ENCODE results near the gene FOXJ3. TPM values are rescaled to one million over a fixed set of nuclear protein-coding genes. Genes with fewer than 3 reads are reported as not detected.

The FOXJ3 gene
- polyA plus RNA-seq, 1 of the 3 experiments (the other 2 are of a cell fraction): 16.0 TPM

GRCh38 chr1:42295816-42296215, 39.2 kb downstream of the FOXJ3 start:
- WGBS (ENCODE audit: low lambda C conversion rate): 95% methylated on average over 5 of the region's 5 CpGs
- no peaks in the 10 kb centered on the region for H3K9me3 ChIP-seq
- H3K9ac ChIP-seq: no peak overlapping the region
- H3K27ac ChIP-seq (ENCODE audit: low read depth in 2 of 2, low read length in 1 of 2): no peak overlapping the region
- DNase-seq: no peak
- CTCF ChIA-PET: no interaction called here
- no peak overlapping the region for H2AFZ ChIP-seq (ENCODE audit: low read depth)
- peaks cover 11% of the 10 kb centered on the region; the same call in 1 of the 2 replicates for H4K20me1 ChIP-seq (ENCODE audit: insufficient read depth)
- H3K27me3 ChIP-seq (ENCODE audit: insufficient read depth): no peaks in the 10 kb centered on the region
- H3F3A ChIP-seq (replicated peaks; ENCODE audit: insufficient read depth): no peaks in the 10 kb centered on the region
- H3K4me2 ChIP-seq: no peak overlapping the region
- TF ChIP-seq SMC3 (IDR thresholded peaks at IDR 0.05; ENCODE audit: low read depth, low read length) (no peak), FOXJ3 (CRISPR knock-in tag; IDR thresholded peaks at IDR 0.05) (no peak), IRF3 (IDR thresholded peaks at IDR 0.05; ENCODE audit: low read depth, low read length) (no peak), RAD21 (IDR thresholded peaks at IDR 0.05; ENCODE audit: low read length) (no peak), EZH2phosphoT487 (IDR thresholded peaks at IDR 0.05; ENCODE audit: borderline replicate concordance, low read depth) (no peak), NFIC (IDR thresholded peaks at IDR 0.05; ENCODE audit: borderline replicate concordance) (no peak), MEF2A (IDR thresholded peaks at IDR 0.05; ENCODE audit: borderline replicate concordance, low read depth) (no peak), RXRA (IDR thresholded peaks at IDR 0.05; ENCODE audit: borderline replicate concordance, low read depth) (no peak), RCOR1 (IDR thresholded peaks at IDR 0.05; ENCODE audit: low read length) (no peak), TCF12 (IDR thresholded peaks at IDR 0.05) (no peak)
- TF ChIP-seq, protein P1, sequence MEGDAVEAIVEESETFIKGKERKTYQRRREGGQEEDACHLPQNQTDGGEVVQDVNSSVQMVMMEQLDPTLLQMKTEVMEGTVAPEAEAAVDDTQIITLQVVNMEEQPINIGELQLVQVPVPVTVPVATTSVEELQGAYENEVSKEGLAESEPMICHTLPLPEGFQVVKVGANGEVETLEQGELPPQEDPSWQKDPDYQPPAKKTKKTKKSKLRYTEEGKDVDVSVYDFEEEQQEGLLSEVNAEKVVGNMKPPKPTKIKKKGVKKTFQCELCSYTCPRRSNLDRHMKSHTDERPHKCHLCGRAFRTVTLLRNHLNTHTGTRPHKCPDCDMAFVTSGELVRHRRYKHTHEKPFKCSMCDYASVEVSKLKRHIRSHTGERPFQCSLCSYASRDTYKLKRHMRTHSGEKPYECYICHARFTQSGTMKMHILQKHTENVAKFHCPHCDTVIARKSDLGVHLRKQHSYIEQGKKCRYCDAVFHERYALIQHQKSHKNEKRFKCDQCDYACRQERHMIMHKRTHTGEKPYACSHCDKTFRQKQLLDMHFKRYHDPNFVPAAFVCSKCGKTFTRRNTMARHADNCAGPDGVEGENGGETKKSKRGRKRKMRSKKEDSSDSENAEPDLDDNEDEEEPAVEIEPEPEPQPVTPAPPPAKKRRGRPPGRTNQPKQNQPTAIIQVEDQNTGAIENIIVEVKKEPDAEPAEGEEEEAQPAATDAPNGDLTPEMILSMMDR (IDR thresholded peaks at IDR 0.05): no peak
- peaks cover 0 to 10% of the 10 kb centered on the region in 2 experiments for H3K36me3 ChIP-seq (replicated peaks in 1 of 2; ENCODE audit: control insufficient read depth in 1 of 2, insufficient read depth in 2 of 2, low read length in 1 of 2)
- POLR2A ChIA-PET: no interaction called here
- peaks cover 63% of the 10 kb centered on the region for H3K79me2 ChIP-seq (ENCODE audit: insufficient read depth)
- no peaks in the 10 kb centered on the region for H3K4me1 ChIP-seq (ENCODE audit: control insufficient read depth in 1 of 2, insufficient read depth in 2 of 2, low read depth in 1 of 2, low read length in 1 of 2)
- H3K4me3 ChIP-seq (ENCODE audit: low read depth in 2 of 2, low read length in 1 of 2): no peak overlapping the region
- H3K9me2 ChIP-seq: no peaks in the 10 kb centered on the region

GRCh38 chr1:42290130-42290529, 44.9 kb downstream of the FOXJ3 start:
- Histone ChIP-seq H2AFZ (ENCODE audit: low read depth) (no peak overlapping the region), H3K4me1 (ENCODE audit: control insufficient read depth in 1 of 2, insufficient read depth in 2 of 2, low read depth in 1 of 2, low read length in 1 of 2) (no peaks in the 10 kb centered on the region), H3K9me2 (no peaks in the 10 kb centered on the region), H4K20me1 (ENCODE audit: insufficient read depth) (peaks cover 22% of the 10 kb centered on the region; the same call in 1 of the 2 replicates), H3K4me3 (ENCODE audit: low read depth in 2 of 2, low read length in 1 of 2) (no peak overlapping the region), H3K4me2 (no peak overlapping the region), H3K9ac (no peak overlapping the region), H3K27ac (ENCODE audit: low read depth in 2 of 2, low read length in 1 of 2) (no peak overlapping the region), H3F3A (replicated peaks; ENCODE audit: insufficient read depth) (no peaks in the 10 kb centered on the region), H3K36me3 (replicated peaks in 1 of 2; ENCODE audit: control insufficient read depth in 1 of 2, insufficient read depth in 2 of 2, low read length in 1 of 2) (peaks cover 0 to 16% of the 10 kb centered on the region in 2 experiments), H3K27me3 (ENCODE audit: insufficient read depth) (no peaks in the 10 kb centered on the region), H3K9me3 (no peaks in the 10 kb centered on the region), H3K79me2 (ENCODE audit: insufficient read depth) (peaks cover 87% of the 10 kb centered on the region)
- DNase-seq: no peak
- ChIA-PET POLR2A (no interaction called here), CTCF (no interaction called here)
- WGBS (ENCODE audit: low lambda C conversion rate): 93% methylated on average over 2 of the region's 2 CpGs
- TF ChIP-seq USF1 (IDR thresholded peaks at IDR 0.05; ENCODE audit: borderline replicate concordance, low read depth) (no peak), GATA2 (CRISPR knock-in tag; IDR thresholded peaks at IDR 0.05) (no peak), MEF2A (IDR thresholded peaks at IDR 0.05; ENCODE audit: borderline replicate concordance, low read depth) (no peak), RCOR1 (IDR thresholded peaks at IDR 0.05; ENCODE audit: low read length) (no peak), ELF1 (IDR thresholded peaks at IDR 0.05) (no peak), SMC3 (IDR thresholded peaks at IDR 0.05; ENCODE audit: low read depth, low read length) (no peak), FOSL2 (IDR thresholded peaks at IDR 0.05; ENCODE audit: borderline replicate concordance, low read depth) (no peak), JUND (IDR thresholded peaks at IDR 0.05) (no peak)
- TF ChIP-seq, protein P2, sequence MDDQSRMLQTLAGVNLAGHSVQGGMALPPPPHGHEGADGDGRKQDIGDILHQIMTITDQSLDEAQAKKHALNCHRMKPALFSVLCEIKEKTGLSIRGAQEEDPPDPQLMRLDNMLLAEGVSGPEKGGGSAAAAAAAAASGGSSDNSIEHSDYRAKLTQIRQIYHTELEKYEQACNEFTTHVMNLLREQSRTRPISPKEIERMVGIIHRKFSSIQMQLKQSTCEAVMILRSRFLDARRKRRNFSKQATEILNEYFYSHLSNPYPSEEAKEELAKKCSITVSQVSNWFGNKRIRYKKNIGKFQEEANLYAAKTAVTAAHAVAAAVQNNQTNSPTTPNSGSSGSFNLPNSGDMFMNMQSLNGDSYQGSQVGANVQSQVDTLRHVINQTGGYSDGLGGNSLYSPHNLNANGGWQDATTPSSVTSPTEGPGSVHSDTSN (IDR thresholded peaks at IDR 0.05): no peak
